ENCODE measurements around the gene C3orf49.

C3orf49 gene

DNA sequence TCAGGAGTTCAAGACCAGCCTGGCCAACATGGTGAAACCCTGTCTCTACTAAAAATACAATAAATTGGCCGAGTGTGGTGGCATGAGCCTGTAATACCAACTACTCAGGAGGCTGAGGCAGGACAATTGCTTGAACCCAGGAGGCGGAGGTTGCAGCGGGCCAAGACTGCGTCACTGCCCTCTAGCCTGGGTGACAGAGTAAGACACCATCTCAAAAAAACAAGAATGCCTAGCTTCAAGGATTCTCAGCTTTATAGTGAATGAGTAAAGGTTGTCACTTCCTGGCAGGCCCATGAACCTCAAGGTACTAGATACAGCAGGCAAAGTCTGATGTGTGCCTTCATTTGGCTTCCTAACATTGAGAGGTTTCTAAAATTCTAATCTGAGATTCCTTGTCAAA lies 30.1 kb downstream of the C3orf49 start:
- no peak for DNase-seq (ENCODE audit: extremely low read depth in 1 of 2, low read depth in 1 of 2)

- DNase-seq (ENCODE audit: extremely low read depth in 1 of 2, low read depth in 1 of 2): no peak
These were observed 32.2 kb downstream of the C3orf49 start for GRCh38 chr3:63851287-63851686.

DNA sequence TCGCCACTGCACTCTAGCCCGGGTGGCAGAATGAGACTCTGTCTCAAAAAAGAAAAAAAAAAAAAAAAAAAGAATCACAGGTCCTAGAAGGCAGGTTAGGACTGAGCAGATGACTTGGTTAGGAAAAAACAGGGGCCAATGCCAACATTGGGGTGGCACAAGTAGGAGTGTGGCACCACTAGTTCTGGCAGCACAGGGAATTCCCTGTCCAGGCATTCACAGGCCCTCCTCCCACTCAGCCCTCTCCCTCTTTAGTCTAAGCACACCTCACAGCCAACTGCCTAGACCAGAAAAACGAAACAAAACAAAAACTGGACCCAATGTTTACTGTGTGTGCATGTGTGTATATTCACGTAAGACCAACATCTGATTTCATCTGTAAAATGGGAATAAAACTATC lies 34.0 kb downstream of the C3orf49 start:
- DNase-seq (ENCODE audit: extremely low read depth in 1 of 2, low read depth in 1 of 2): no peak

DNA sequence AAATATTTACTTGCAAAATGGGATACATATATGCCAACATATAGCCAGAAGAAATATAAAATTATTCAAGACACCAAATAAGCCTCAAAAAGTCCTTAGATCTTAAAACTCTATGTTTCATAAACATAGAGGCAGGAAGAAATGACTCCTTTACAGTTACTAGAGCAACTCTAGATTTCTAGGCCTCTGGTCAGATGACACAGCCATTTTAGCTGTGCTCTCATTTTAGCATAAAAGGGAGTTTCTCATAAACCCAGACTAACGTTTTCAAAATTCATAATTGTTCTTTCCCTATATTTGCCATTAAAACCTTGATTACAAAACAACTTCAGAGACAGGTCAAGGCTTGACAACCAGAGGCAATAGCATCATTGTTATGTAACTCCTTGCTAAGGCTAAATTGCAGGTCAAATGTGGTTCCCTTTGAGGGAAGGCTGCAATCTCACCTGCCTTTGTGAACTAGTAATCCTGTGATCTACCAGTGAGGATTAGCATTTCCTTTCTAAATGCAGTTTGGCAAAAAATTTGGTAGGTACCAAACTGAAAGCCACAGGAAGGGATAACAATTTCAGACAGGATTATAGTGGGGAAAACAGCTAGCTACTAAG lies 36.3 kb downstream of the C3orf49 start:
- DNase-seq (ENCODE audit: extremely low read depth in 1 of 2, low read depth in 1 of 2): no peak

DNA sequence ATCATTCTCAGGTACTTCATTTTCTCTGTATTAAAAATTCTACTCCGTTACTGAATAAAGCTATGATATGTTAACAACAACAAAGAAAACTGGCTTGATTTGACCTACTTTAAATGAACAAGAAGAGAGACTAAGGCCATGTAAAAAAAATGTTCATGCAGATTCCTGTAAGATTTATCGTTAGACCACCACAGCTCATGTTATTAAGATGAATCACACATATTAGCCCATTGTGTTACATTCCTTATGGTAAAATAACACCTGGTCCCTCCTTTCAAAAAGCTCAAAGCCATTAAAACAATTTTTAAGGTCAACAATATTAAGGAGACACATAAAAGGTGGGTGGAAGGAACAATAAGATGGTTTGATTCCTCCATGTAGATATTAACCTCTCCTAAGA lies 38.2 kb downstream of the C3orf49 start:
- no peak for DNase-seq (ENCODE audit: extremely low read depth in 1 of 2, low read depth in 1 of 2)

GRCh38 chr3:63860776-63861175 lies 41.7 kb downstream of the C3orf49 start:
- DNase-seq (ENCODE audit: extremely low read depth in 1 of 2, low read depth in 1 of 2): no peak

DNA sequence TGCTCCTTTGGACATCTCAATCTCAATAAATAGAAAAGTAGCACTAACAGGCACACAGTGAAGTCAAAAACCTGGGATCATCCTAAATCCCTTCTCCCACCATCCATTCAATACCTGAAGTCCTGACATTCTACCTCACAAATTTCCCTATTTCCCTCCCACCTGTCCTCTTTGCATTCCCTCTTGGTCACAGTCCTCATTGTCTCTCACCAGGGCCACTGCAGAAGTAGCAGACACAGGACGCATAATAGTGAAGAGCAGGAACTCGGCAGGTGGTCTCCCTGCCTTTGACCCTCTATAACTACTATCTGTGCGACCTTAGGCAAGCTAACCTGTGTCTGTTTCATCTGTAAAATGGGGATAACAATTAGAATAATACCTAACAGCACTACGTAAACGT lies 42.2 kb downstream of the C3orf49 start:
- no peak for DNase-seq (ENCODE audit: extremely low read depth in 1 of 2, low read depth in 1 of 2)

DNA sequence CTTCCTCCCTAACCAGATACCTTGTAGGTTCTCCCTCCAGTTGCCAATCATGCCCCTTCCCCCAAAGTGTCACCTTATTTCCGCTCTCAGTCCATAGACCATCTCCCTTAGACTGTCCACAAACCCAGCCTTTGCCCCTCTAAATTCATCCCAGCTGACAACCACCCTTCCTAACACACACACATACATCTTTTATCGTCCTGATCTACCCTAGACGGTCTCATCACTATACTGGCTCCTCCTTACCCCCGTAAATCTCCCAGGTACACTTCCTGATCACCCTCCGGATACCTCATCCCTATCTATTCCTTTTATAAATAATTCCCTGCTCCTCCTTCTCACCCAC lies 43.7 kb downstream of the C3orf49 start:
- no peak for DNase-seq (ENCODE audit: extremely low read depth in 1 of 2, low read depth in 1 of 2)

- DNase-seq (ENCODE audit: extremely low read depth in 1 of 2, low read depth in 1 of 2): peak; percentile 25 to 50
These were observed 44.3 kb downstream of the C3orf49 start, which contains the start of the genes ATXN7 and THOC7 for GRCh38 chr3:63863150-63864007. Gene ATXN7, plus strand, starts transcription at chr3:63863867. Its CDS starts 48,732 bp downstream, at chr3:63912599. Gene THOC7, minus strand, starts transcription at chr3:63863805. Its CDS starts 15 bp downstream, at chr3:63863790.

DNA sequence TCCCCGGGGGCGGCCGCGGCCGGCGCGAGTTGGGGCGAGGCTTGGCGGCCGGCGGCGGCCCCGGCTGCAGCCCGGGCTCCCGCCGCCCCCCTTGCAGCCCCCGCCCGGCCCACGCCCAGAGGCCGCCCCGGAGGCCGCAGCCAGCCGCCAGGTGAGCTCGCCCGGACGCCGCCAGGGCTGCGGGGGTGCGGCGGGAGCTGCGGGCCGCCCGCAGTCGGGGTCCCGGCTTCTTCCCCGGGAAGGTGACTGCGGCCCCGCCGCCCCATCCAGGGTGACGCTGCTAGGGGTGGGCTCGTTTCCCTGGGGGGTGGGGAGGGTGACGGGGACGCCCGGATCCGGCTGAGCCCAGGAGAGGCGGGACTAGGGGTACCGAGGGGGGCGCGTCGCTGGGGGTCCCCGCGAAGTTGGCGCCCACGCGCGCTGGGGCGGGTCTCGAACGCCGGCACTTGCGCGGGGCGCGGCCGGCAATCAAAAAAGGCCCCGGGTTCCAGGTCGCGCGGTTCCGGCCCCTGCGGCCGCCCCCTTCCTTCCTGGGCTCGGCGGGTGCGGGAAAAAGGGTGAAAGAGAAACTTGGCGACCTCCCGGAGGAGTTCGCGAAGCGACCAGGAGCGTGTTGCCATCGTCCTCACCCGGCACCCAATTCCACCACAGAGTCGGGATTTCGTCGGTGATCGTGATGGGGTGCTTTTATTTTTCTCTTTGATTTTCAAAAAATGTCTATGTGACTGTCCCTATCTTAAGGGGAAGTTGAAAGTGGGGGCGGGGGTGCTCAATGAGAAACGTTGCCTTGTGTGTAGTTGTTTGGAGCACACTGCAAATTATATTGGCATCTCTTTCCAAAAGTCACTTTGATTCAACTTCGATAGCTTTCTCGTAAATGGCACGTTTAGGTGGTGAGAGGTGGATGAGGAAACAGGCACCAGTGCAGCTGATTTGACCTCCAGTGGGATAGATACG lies 45.2 kb downstream of the C3orf49 start:
- DNase-seq (ENCODE audit: extremely low read depth in 1 of 2, low read depth in 1 of 2): peak in 1 of 2 donors; percentile 17

GRCh38 chr3:63864965-63865327 lies 45.8 kb downstream of the C3orf49 start:
- no peak for DNase-seq (ENCODE audit: extremely low read depth in 1 of 2, low read depth in 1 of 2)

- DNase-seq (ENCODE audit: extremely low read depth in 1 of 2, low read depth in 1 of 2): no peak
These were observed 48.1 kb downstream of the C3orf49 start for GRCh38 chr3:63867225-63867624.

DNA sequence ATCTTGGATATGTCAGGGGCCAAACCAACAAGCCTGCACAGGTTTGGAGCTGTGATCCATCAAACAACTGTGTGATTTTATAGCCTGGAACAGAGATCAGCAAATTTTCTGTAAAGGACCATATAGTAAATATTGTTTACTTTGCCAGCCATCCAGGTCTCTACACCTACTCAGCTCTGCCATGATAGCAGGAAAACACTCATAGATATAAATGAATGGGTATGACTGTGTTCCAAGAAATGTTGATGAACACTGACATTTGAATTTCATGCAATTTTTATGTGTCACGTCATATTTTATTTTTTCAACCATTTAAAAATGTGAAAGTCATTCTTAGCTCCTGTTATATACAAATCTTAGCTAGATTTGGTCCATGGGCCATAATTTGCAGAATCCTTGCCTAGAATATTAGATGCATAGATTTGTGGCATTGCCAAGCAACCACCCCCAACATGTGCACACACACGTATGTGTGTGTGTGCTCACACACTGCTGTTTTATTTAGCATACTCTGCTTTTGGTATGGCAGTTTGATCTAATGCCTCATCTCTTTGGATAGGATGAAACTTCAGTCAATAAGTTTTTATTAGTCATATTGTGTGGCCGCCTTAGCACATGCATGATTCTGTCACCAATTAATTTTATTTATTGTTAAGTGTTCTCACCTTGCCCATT lies 51.0 kb downstream of the C3orf49 start:
- DNase-seq (ENCODE audit: extremely low read depth in 1 of 2, low read depth in 1 of 2): no peak

GRCh38 chr3:63870615-63871005 lies 51.5 kb downstream of the C3orf49 start:
- DNase-seq (ENCODE audit: extremely low read depth in 1 of 2, low read depth in 1 of 2): no peak

- no peak for DNase-seq (ENCODE audit: extremely low read depth in 1 of 2, low read depth in 1 of 2)
These were observed 53.2 kb downstream of the C3orf49 start for GRCh38 chr3:63872135-63872924.

- no peak for DNase-seq (ENCODE audit: extremely low read depth in 1 of 2, low read depth in 1 of 2)
These were observed 55.7 kb downstream of the C3orf49 start for GRCh38 chr3:63874769-63875168.

DNA sequence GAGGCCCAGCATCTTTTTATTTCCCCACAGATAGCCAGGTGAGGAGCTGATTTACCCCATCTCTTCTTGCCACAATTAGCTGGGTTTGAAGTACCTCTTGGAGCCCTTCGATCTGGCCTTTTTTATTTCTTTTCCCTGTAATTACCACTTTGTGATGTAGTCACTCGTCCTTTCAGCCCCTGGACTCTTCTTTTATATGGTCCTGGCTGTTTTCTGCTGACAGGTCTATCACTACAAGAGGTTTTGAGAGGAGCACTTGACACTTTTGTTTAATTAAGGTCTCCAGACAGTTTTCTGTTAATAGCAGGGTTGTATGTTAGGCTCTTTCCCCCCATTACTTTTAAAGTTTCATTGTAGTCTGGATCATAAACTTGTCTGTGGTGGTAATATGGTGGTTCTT lies 56.4 kb downstream of the C3orf49 start:
- DNase-seq (ENCODE audit: extremely low read depth in 1 of 2, low read depth in 1 of 2): no peak

- DNase-seq (ENCODE audit: extremely low read depth in 1 of 2, low read depth in 1 of 2): no peak
These were observed 57.2 kb downstream of the C3orf49 start for GRCh38 chr3:63876260-63876659.

- no peak for DNase-seq (ENCODE audit: extremely low read depth in 1 of 2, low read depth in 1 of 2)
These were observed 58.8 kb downstream of the C3orf49 start for GRCh38 chr3:63877737-63878393.
